CD4-positive, alpha-beta T cell treated with Interleukin-4 for 4 hours (primary cell): ENCODE data around the gene TGM2.

Experiments used
- DNase-seq: peaks from one replicate; pipeline ENCODE4 v3.0.0-alpha.2; 2020

Gene TGM2

GRCh38 chr20:38158701-38159351 lies 6.2 kb downstream of the TGM2 start:
- DNase-seq: no peak

GRCh38 chr20:38157635-38158495 lies 7.2 kb downstream of the TGM2 start:
- DNase-seq: no peak

GRCh38 chr20:38156888-38157634 lies 8.0 kb downstream of the TGM2 start:
- no peak for DNase-seq

GRCh38 chr20:38156280-38156679 lies 8.8 kb downstream of the TGM2 start:
- no peak for DNase-seq

- DNase-seq: no peak
Observed at GRCh38 chr20:38155811-38156210, 9.3 kb downstream of the TGM2 start.

GRCh38 chr20:38153401-38153800 lies 11.7 kb downstream of the TGM2 start:
- no peak for DNase-seq

GRCh38 chr20:38152621-38153221 lies 12.3 kb downstream of the TGM2 start:
- DNase-seq: peak; percentile 19

- no peak for DNase-seq
Observed at GRCh38 chr20:38152175-38152620, 12.9 kb downstream of the TGM2 start.

- no peak for DNase-seq
Observed at GRCh38 chr20:38151455-38151854, 13.6 kb downstream of the TGM2 start.

- DNase-seq: no peak
Observed at GRCh38 chr20:38150335-38151170, 14.5 kb downstream of the TGM2 start.

GRCh38 chr20:38148328-38149102 lies 16.6 kb downstream of the TGM2 start:
- no peak for DNase-seq

GRCh38 chr20:38147751-38148150 lies 17.3 kb downstream of the TGM2 start:
- no peak for DNase-seq

- DNase-seq: no peak
Observed at GRCh38 chr20:38147163-38147562, 17.9 kb downstream of the TGM2 start.

- DNase-seq: no peak
Observed at GRCh38 chr20:38146628-38147027, 18.4 kb downstream of the TGM2 start.

- no peak for DNase-seq
Observed at GRCh38 chr20:38146156-38146555, 18.9 kb downstream of the TGM2 start.

- DNase-seq: no peak
Observed at GRCh38 chr20:38145729-38146075, 19.4 kb downstream of the TGM2 start.

- DNase-seq: no peak
Observed at GRCh38 chr20:38144974-38145728, 19.9 kb downstream of the TGM2 start.

- no peak for DNase-seq
Observed at GRCh38 chr20:38144598-38144973, 20.5 kb downstream of the TGM2 start.

GRCh38 chr20:38143646-38144554 lies 21.2 kb downstream of the TGM2 start:
- DNase-seq: no peak

- no peak for DNase-seq
Observed at GRCh38 chr20:38143238-38143645, 21.8 kb downstream of the TGM2 start.
